GM04503 (cell line): ENCODE data around the gene LGALSL.

Source experiments
- DNase-seq: peaks from one replicate; pipeline ENCODE4 v3.0.0-alpha.2; 2012; ENCODE audit warnings: low read depth

The LGALSL gene

DNA sequence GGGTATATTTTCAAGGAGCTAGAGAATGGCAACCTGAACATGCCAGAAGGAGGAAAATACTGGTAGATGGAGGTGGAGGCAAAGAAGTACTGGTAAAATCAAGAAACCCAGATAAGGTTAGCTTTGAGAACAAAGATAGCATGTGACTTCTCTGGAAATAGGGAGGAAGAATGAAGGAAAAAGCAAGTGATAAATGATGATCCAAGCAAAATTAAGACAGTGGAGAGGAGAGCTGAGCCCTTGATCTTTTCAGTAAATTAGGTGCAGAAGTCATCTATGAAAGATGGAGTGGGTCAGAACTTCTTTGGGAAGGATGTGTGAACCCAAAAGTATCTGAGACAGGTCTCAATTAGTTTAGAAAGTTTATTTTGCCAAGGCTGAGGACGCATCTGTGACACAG is 44.5 kb downstream of the LGALSL start:
- no peak for DNase-seq

DNA sequence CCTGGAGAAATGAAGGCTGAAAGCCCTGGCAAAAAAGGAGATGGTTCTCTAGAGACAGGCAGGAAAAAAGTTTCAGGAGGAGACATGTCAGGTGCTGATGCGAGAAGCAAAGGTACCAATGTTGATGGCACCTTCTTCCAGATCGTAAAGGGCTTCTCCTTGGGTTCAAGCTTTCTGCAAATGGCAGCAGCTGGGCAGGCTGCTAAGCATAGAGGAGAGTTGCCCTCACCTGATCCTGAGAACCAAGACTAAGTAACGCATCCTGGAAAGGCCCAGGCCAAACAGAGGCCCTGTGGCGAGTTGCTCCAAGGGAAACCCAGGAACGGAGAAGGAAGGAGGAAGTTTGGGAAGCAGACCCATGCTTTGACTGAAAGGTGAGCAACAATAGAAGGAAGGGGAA is 46.6 kb downstream of the LGALSL start:
- no peak for DNase-seq

- no peak for DNase-seq
Observed at GRCh38 chr2:64501946-64502345, 48.0 kb downstream of the LGALSL start.

GRCh38 chr2:64502860-64503259 is 48.9 kb downstream of the LGALSL start:
- no peak for DNase-seq

- DNase-seq: no peak
Observed at GRCh38 chr2:64504774-64505720, 51.1 kb downstream of the LGALSL start.

GRCh38 chr2:64506686-64507085 is 52.7 kb downstream of the LGALSL start:
- no peak for DNase-seq
